Umbilical cord (tissue), 2 donors: ENCODE results near the gene PKDCC. TPM values are rescaled to one million over a fixed set of nuclear protein-coding genes. Genes with fewer than 3 reads are reported as not detected.

Experiments used
- DNase-seq: peaks from one replicate; pipeline ENCODE4 v3.0.0-alpha.2; 2015; ENCODE audit warnings: low spot score
- total RNA-seq: library from RNA; depleted of rRNA; stranded (reverse); fragments of >200 nt; gene quantifications from one replicate; pipeline ENCODE4 v1.2.3, GENCODE V29; 2014; ENCODE audit warnings: low replicate concordance; ENCODE audit not compliant: insufficient read depth

PKDCC gene
- total RNA-seq, 1 donor from 2014 or later: 93.2 TPM

GRCh38 chr2:42104621-42105020 lies 56.8 kb downstream of the PKDCC start:
- DNase-seq: no peak

GRCh38 chr2:42105330-42106256 lies 57.8 kb downstream of the PKDCC start:
- peak; percentile 52 for DNase-seq

- DNase-seq: no peak
Observed at GRCh38 chr2:42106257-42106816, 58.5 kb downstream of the PKDCC start.

GRCh38 chr2:42107249-42108042 lies 59.6 kb downstream of the PKDCC start:
- no peak for DNase-seq

Other genes starting within 250 kb of the PKDCC start
- gene EML4, start 121.3 kb downstream of the PKDCC start, total RNA-seq: 84.0 TPM